ENCODE data around the gene AGAP2. TPM values are rescaled to one million over a fixed set of nuclear protein-coding genes. Genes with fewer than 3 reads are reported as not detected.

The AGAP2 gene
- total and polyA plus RNA-seq, 2 of the 13 experiments (the other 11 are each of a cell fraction or from before 2014, with no cell fraction given), result 0.38 to 0.45 TPM

GRCh38 chr12:57744194-57744776 is 5.7 kb upstream of the AGAP2 start (continued):
- no peak for TF ChIP-seq ELK4 (CRISPR knock-in tag; IDR thresholded peaks at IDR 0.05; ENCODE audit: borderline replicate concordance)
- no peak for TF ChIP-seq CERS6 (CRISPR knock-in tag; IDR thresholded peaks at IDR 0.05)
- no peak for TF ChIP-seq ZNF326 (CRISPR knock-in tag; IDR thresholded peaks at IDR 0.05; ENCODE audit: borderline replicate concordance)
- no peak; the same call in 1 of the 2 replicates for TF ChIP-seq KDM2A (CRISPR knock-in tag; IDR thresholded peaks at IDR 0.05; ENCODE audit: borderline replicate concordance, low read depth)
- TF ChIP-seq YEATS2 (CRISPR knock-in tag; IDR thresholded peaks at IDR 0.05; ENCODE audit: borderline replicate concordance), result no peak
- no peak for TF ChIP-seq TSC22D2 (CRISPR knock-in tag; IDR thresholded peaks at IDR 0.05; ENCODE audit: borderline replicate concordance)
- TF ChIP-seq HNRNPK (IDR thresholded peaks at IDR 0.05; ENCODE audit: low read depth, low read length, poor library complexity, severe bottlenecking), result no peak
- TF ChIP-seq ZNF614 (CRISPR knock-in tag; IDR thresholded peaks at IDR 0.05; ENCODE audit: borderline replicate concordance), result no peak
- no peak for TF ChIP-seq ZNF251 (CRISPR knock-in tag; IDR thresholded peaks at IDR 0.05)
- TF ChIP-seq ZNF317 (CRISPR knock-in tag; IDR thresholded peaks at IDR 0.05), result peak; percentile 63; the same call in 1 of the 2 replicates
- TF ChIP-seq NR2F2 (IDR thresholded peaks at IDR 0.05; ENCODE audit: borderline replicate concordance, low read depth), result no peak
- TF ChIP-seq ZNF841 (CRISPR knock-in tag; IDR thresholded peaks at IDR 0.05; ENCODE audit: borderline replicate concordance), result no peak
- TF ChIP-seq ZNF574 (CRISPR knock-in tag; IDR thresholded peaks at IDR 0.05), result no peak
- no peak for TF ChIP-seq ZNF30 (CRISPR knock-in tag; IDR thresholded peaks at IDR 0.05)
- no peak for TF ChIP-seq ZBTB38 (CRISPR knock-in tag; IDR thresholded peaks at IDR 0.05)
- TF ChIP-seq ZNF550 (CRISPR knock-in tag; IDR thresholded peaks at IDR 0.05; ENCODE audit: borderline replicate concordance), result no peak
- no peak for TF ChIP-seq UBTF (CRISPR knock-in tag; IDR thresholded peaks at IDR 0.05)
- no peak for TF ChIP-seq ZFP41 (CRISPR knock-in tag; IDR thresholded peaks at IDR 0.05; ENCODE audit: borderline replicate concordance)
- TF ChIP-seq ZNF670 (CRISPR knock-in tag; IDR thresholded peaks at IDR 0.05; ENCODE audit: borderline replicate concordance), result no peak
- TF ChIP-seq SMAD1 (CRISPR knock-in tag; IDR thresholded peaks at IDR 0.05; ENCODE audit: borderline replicate concordance, low read depth), result no peak
- no peak for TF ChIP-seq ZNF207 (IDR thresholded peaks at IDR 0.05; ENCODE audit: borderline replicate concordance)
- no peak for TF ChIP-seq ELF3 (CRISPR knock-in tag; IDR thresholded peaks at IDR 0.05)
- no peak for TF ChIP-seq ZNF510 (CRISPR knock-in tag; IDR thresholded peaks at IDR 0.05; ENCODE audit: low read depth)
- no peak for TF ChIP-seq HDAC6 (IDR thresholded peaks at IDR 0.05; ENCODE audit: low read depth, low read length)
